HG02571 (cell line): Measurements from ENCODE around the gene ASAP2.
"Not testable (repeated sequence)": the region's sequence is repeated elsewhere in the genome, so short reads cannot be mapped to it uniquely, and the experiment has no call there.

ENCODE experiments used
- ATAC-seq: cut with Tn5 transposase; IDR thresholded peaks from one replicate; pipeline ENCODE4 v1.9.1; 2021; ENCODE audit warnings: mild to moderate bottlenecking, moderate library complexity; ENCODE audit not compliant: unreplicated experiment

Gene ASAP2

DNA sequence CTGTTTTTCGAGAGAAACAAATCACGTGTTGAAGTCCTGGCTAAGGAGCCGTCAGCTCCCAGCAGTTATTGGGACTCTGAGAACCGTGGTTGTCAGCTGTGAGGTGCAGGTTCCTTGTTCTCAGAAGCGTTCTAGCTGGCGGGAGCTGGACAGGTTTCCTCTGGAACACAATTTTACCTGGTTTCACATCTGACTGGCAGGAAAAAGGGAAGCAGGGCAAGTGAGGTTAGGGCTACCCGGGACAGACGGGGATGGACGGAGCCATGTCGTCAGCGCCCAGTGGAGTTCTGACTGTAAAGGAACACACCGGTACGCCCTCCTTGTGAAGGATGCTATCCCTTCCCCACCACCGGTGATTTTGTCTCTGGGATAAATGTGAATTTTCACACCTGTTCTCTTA lies 190.6 kb downstream of the ASAP2 start:
- ATAC-seq: no peak

GRCh38 chr2:9398251-9398650 lies 191.6 kb downstream of the ASAP2 start:
- not testable (repeated sequence) for ATAC-seq

- ATAC-seq: no peak
Measured at GRCh38 chr2:9398881-9399780, 192.5 kb downstream of the ASAP2 start.

- no peak for ATAC-seq
Measured at GRCh38 chr2:9400268-9401058, 193.9 kb downstream of the ASAP2 start.

GRCh38 chr2:9401059-9401547 lies 194.5 kb downstream of the ASAP2 start:
- ATAC-seq: no peak

GRCh38 chr2:9401646-9402371 lies 195.2 kb downstream of the ASAP2 start:
- ATAC-seq: no peak

GRCh38 chr2:9403924-9404323 lies 197.3 kb downstream of the ASAP2 start:
- ATAC-seq: no peak

GRCh38 chr2:9404451-9404850 lies 197.8 kb downstream of the ASAP2 start:
- ATAC-seq: no peak

GRCh38 chr2:9405636-9406035 lies 199.0 kb downstream of the ASAP2 start:
- ATAC-seq: no peak

DNA sequence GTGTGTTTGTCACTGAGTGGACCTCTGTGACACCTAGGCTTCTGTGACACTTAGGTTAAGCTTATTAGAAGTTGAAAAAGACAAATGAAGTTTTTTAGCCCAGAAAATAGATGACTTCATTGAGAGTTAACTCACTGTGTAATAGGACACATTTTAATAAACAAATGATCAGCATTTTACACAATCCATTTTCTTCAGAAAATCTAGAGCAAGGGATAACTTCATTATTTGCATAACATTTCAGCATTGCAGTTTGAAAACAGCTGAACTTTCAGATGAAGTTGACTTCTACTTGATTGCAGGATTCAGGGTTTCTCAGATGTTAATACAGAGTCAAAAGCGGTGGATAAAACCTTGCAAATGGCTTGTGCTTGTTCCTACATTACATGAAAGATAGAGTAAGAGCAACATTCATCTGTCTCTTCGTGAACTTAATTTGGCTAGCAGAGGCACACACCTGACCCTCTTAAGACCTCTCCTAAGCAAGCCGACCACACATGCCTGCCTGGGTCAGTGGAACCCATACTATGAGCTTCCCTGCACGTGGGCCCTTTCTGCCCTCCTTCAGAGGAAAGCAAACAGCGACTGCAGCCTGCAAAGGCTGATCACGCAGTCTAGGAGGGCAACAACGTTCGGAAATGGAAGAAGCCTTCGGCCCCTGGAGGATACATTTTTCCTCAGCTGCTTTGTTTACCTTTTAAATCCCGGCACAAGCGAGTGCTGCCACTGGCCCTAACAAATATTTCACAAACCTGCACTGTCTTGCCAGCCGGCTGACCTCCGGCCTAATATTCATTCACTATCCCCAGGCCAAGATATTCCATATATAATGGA lies 200.1 kb downstream of the ASAP2 start:
- ATAC-seq: no peak

- no peak for ATAC-seq
Measured at GRCh38 chr2:9407363-9407811, 200.8 kb downstream of the ASAP2 start.

- no peak for ATAC-seq
Measured at GRCh38 chr2:9408641-9409151, 202.1 kb downstream of the ASAP2 start.

DNA sequence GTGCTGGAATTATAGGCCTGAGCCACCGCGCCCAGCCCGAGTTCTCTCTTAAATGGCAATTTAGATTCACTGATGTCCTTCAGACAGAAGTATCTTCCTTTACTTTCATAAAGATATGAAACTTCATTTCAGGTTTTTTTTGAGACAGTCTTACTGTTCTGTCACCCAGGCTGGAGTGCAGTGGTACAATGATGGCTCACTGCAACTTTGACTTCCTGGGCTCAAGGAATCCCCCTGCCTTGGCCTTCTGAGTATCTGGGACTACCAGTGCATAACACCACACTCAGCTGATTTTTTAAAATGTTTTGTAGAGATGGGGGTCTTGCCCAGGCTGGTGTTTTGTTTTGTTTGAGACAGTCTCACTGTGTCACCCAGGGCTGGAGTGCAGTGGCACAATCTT lies 203.5 kb downstream of the ASAP2 start:
- no peak for ATAC-seq

DNA sequence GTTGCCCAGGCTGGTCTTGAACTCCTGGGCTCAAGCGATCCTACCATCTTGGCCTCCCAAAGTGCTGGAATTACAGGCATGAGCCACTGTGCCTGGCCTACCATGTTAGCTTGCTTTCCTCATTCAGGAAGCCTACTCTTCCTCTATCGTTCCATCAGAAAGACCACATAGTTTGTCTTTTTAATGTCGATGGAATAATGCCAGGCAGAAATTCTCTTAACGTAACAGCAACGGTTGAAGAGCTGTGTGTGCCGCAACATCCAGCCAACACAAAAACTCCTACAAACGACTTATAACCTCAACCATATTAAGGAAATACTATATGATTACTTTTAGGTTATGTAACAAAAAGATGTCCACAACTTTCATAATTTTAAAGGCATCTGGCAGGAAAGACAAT lies 206.2 kb downstream of the ASAP2 start:
- no peak for ATAC-seq

DNA sequence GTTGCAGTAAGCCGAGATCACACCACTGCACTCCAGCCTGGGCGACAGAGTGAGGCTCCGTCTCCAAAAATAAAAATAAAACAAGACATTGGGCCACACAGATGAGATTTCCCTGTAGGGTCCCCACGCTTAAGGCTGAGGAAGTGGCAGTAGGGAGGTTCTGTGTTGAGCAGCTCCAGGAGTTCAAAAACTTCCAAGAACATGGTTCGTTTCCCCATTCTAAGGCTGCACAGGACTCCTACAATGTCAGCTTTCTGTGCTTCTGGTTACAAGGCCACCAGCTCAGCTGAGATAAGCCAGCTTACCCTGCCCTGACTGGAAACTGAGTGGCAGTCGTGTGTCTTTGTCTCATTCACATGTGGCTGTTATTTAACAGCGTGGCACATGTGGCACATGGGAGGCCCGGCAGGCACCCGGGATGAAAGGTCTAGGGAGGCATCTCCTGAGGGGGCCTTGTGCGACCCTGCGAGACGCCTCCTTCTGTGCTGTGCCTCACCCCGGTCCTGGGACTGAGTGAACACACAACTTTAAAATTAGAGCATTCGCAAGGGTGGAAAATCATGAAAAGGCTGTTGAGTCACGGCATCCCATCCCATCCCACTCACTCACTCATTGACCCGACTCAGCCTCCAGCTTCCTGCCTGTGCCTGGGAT lies 209.0 kb downstream of the ASAP2 start:
- ATAC-seq: no peak

DNA sequence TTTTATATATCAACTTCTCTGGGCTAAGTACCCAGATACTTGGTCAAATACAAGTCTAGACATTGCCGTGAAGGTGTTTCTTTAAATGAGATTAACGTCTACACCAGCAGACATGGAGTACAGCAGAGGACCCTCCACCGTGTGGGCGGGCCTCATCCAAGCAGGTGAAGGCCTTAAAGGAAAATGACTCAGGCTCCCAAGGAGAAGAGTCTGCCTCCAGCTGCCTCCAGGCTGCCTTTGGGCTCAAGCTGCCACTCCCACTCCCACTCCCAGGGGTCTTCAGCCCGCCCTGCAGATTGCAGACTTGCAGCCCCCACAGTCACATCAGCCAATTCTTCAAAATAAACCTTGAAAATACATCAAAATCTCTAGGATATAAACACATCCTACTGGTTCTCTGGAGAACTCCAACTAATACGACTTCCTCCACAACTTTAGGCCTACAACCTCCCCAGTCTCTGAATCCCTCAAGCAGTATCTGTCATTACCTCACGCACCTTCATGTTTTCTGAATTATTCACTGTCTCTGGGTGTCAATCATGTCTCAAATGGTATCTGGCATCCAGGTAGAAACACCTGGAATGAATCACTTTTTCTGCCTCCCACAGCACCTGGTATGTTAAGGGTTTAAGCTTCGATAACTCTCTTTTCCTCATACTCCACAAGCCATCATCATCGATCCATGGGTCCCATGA lies 209.8 kb downstream of the ASAP2 start:
- ATAC-seq: no peak

DNA sequence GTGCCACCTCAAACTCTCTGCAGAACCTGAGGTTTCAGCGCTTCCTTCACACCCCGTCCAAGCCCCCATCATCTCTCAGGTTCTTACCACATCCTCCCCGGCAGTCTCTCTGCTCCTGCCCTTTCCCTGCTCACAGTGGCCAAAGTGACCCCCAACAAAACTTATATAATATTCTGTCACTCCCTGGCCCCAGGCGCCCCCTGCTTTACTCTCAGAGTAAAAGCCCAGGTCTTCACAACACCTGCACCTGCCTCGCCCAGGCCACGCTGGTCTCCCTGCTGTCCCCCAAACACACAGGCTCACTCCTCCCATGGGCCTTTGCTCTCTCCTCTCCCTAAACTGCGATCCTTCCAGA lies 210.3 kb downstream of the ASAP2 start:
- no peak for ATAC-seq

DNA sequence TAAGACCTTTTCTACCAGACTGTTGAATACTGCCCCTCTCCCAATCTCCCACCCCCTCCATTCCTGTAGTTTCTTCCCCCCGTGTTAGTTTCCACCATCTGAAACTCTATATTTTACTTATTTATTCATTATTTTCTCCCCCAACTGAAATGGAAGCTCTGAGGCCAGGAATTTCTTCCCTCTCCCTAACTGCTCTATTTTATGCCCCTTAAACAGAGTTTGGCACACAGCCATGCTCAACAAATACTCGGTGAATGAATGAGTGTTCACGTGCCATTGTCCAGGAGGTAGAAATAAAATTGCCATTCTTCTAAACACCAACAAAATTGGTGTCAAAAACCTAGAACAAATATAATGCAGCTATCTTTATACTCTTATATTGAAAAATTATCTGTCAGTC lies 211.1 kb downstream of the ASAP2 start:
- ATAC-seq: no peak

- no peak for ATAC-seq
Measured at GRCh38 chr2:9418746-9419145, 212.1 kb downstream of the ASAP2 start.
